GM21390 (cell line): Measurements from ENCODE around the gene LAMA1.

Experiments used
- ATAC-seq: cut with Tn5 transposase; IDR thresholded peaks from one replicate; pipeline ENCODE4 v1.9.1; 2021; ENCODE audit not compliant: unreplicated experiment

Gene LAMA1

GRCh38 chr18:7000484-7001096, 117.0 kb downstream of the LAMA1 start:
- ATAC-seq = no peak

GRCh38 chr18:6997808-6998207, 119.8 kb downstream of the LAMA1 start:
- no peak for ATAC-seq

- no peak for ATAC-seq
Observed at GRCh38 chr18:6994771-6995430, 122.7 kb downstream of the LAMA1 start.

GRCh38 chr18:6994056-6994770, 123.4 kb downstream of the LAMA1 start:
- no peak for ATAC-seq

- ATAC-seq = no peak
Observed at GRCh38 chr18:6992761-6993160, 124.8 kb downstream of the LAMA1 start.

GRCh38 chr18:6983366-6983765, 134.2 kb downstream of the LAMA1 start:
- ATAC-seq = no peak

GRCh38 chr18:6982398-6982797, 135.2 kb downstream of the LAMA1 start:
- ATAC-seq = no peak

- ATAC-seq = no peak
Observed at GRCh38 chr18:6980363-6980762, 137.2 kb downstream of the LAMA1 start.

- ATAC-seq = no peak
Observed at GRCh38 chr18:6979954-6980353, 137.6 kb downstream of the LAMA1 start.

- ATAC-seq = no peak
Observed at GRCh38 chr18:6976935-6977334, 140.7 kb downstream of the LAMA1 start.

- no peak for ATAC-seq
Observed at GRCh38 chr18:6975084-6975483, 142.5 kb downstream of the LAMA1 start.

- ATAC-seq = no peak
Observed at GRCh38 chr18:6971823-6972478, 145.6 kb downstream of the LAMA1 start.

- ATAC-seq = no peak
Observed at GRCh38 chr18:6963452-6964097, 154.0 kb downstream of the LAMA1 start.

GRCh38 chr18:6962571-6963451, 154.8 kb downstream of the LAMA1 start:
- ATAC-seq = no peak

GRCh38 chr18:6961331-6961730, 156.3 kb downstream of the LAMA1 start:
- no peak for ATAC-seq

GRCh38 chr18:6960656-6961055, 156.9 kb downstream of the LAMA1 start:
- ATAC-seq = no peak

- ATAC-seq = no peak
Observed at GRCh38 chr18:6960124-6960523, 157.5 kb downstream of the LAMA1 start.

- ATAC-seq = no peak
Observed at GRCh38 chr18:6959110-6959509, 158.5 kb downstream of the LAMA1 start.

- no peak for ATAC-seq
Observed at GRCh38 chr18:6956999-6957398, 160.6 kb downstream of the LAMA1 start.

- no peak for ATAC-seq
Observed at GRCh38 chr18:6956495-6956894, 161.1 kb downstream of the LAMA1 start.
